GM23338 (cell line): ENCODE results near the gene PIANP. TPM values are rescaled to one million over a fixed set of nuclear protein-coding genes. Genes with fewer than 3 reads are reported as not detected.

Source experiments
- ATAC-seq: fragments of 200-7000 bp; cut with Tn5 transposase; 3 replicates; pipeline ENCODE4 v1.9.1; 2020
- DNase-seq: peaks from one replicate; pipeline ENCODE4 v3.0.0-alpha.2; 2015; ENCODE audit warnings: low spot score
- H2AFZ ChIP-seq: fragments of 200-600 bp; sonication (generic); 2 replicates; pipeline ENCODE4 v1.8.0; 2016; ENCODE audit warnings: antibody characterized with exemption, mild to moderate bottlenecking, moderate library complexity
- H3F3A ChIP-seq: fragments of 200-600 bp; sonication (generic); replicated peaks from 2 replicates; pipeline ENCODE4 v1.8.0; 2017; ENCODE audit warnings: antibody characterized with exemption, mixed run types, low read depth
- H3K27ac ChIP-seq: fragments of 200-600 bp; sonication (generic); 2 replicates; pipeline ENCODE4 v1.6.1; 2016; ENCODE audit warnings: low read depth
- H3K27me3 ChIP-seq: fragments of 200-600 bp; sonication (generic); 2 replicates; pipeline ENCODE4 v1.8.0; 2016; ENCODE audit warnings: mild to moderate bottlenecking, mixed run types, moderate library complexity; ENCODE audit not compliant: insufficient read depth
- H3K36me3 ChIP-seq: fragments of 200-600 bp; sonication (generic); 2 replicates; pipeline ENCODE4 v1.8.0; 2016; ENCODE audit warnings: mild to moderate bottlenecking; ENCODE audit not compliant: insufficient read depth
- H3K4me1 ChIP-seq: fragments of 200-600 bp; sonication (generic); 2 replicates; pipeline ENCODE4 v1.8.0; 2016; ENCODE audit warnings: mild to moderate bottlenecking, moderate library complexity; ENCODE audit not compliant: insufficient read depth
- H3K4me2 ChIP-seq: fragments of 200-600 bp; sonication (generic); 2 replicates; pipeline ENCODE4 v1.7.1; 2017; ENCODE audit warnings: mixed run types
- H3K4me3 ChIP-seq: fragments of 200-600 bp; sonication (generic); 2 replicates; pipeline ENCODE4 v1.6.1; 2016; ENCODE audit warnings: mixed run types
- H3K79me2 ChIP-seq: fragments of 200-600 bp; sonication (generic); replicated peaks from 2 replicates; pipeline ENCODE4 v1.8.0; 2017; ENCODE audit warnings: mild to moderate bottlenecking; ENCODE audit not compliant: insufficient read depth
- H3K9me2 ChIP-seq: fragments of 200-600 bp; sonication (generic); 2 replicates; pipeline ENCODE4 v1.8.0; 2017; ENCODE audit not compliant: insufficient read depth
- H4K20me1 ChIP-seq: fragments of 200-600 bp; sonication (generic); replicated peaks from 2 replicates; pipeline ENCODE4 v1.8.0; 2017; ENCODE audit warnings: mild to moderate bottlenecking; ENCODE audit not compliant: insufficient read depth
- H3K27ac Mint-ChIP-seq: 2 replicates; pipeline ENCODE4 v1.8.0; 2020; ENCODE audit warnings: inconsistent platforms, mild to moderate bottlenecking, moderate library complexity, mixed read lengths
- H3K27me3 Mint-ChIP-seq: 3 replicates; pipeline ENCODE4 v1.8.0; 2022; ENCODE audit warnings: low read depth, mild to moderate bottlenecking, moderate library complexity, mixed read lengths, inconsistent platforms; ENCODE audit not compliant: insufficient read depth, poor library complexity
- H3K36me3 Mint-ChIP-seq: 3 replicates; pipeline ENCODE4 v1.8.0; 2021; ENCODE audit warnings: low read depth, mild to moderate bottlenecking, inconsistent platforms, moderate library complexity, mixed read lengths
- H3K4me1 Mint-ChIP-seq: 3 replicates; pipeline ENCODE4 v1.8.0; 2020; ENCODE audit warnings: mild to moderate bottlenecking, inconsistent platforms, mixed read lengths
- H3K4me3 Mint-ChIP-seq: 3 replicates; pipeline ENCODE4 v1.8.0; 2021; ENCODE audit warnings: moderate library complexity, mild to moderate bottlenecking, inconsistent platforms, mixed read lengths
- H3K9me3 Mint-ChIP-seq: 3 replicates; pipeline ENCODE4 v1.8.0; 2020; ENCODE audit warnings: moderate library complexity, mild to moderate bottlenecking, inconsistent platforms, mixed read lengths
- EZH2phosphoT487 ChIP-seq: fragments of 200-600 bp; sonication (generic); IDR thresholded peaks from one replicate; pipeline ENCODE4 v1.8.1; 2018; ENCODE audit warnings: antibody characterized with exemption; ENCODE audit not compliant: unreplicated experiment
- JUNB ChIP-seq: IDR thresholded peaks from one replicate; pipeline ENCODE4 v1.6.1; 2016; ENCODE audit warnings: antibody characterized with exemption; ENCODE audit not compliant: unreplicated experiment
- NANOG ChIP-seq: IDR thresholded peaks from 2 replicates; pipeline ENCODE4 v1.6.1; 2016; ENCODE audit warnings: antibody characterized with exemption, borderline replicate concordance
- POLR2AphosphoS5 ChIP-seq: IDR thresholded peaks from 2 replicates; pipeline ENCODE4 v1.6.1; 2016; ENCODE audit warnings: antibody characterized with exemption, low read depth
- ZNF331 ChIP-seq: fragments of 250-450 bp; sonication (Bioruptor Pico); IDR thresholded peaks from 2 replicates; pipeline ENCODE4 v1.5.0; 2020; ENCODE audit warnings: low read depth, mild to moderate bottlenecking, moderate library complexity
- polyA plus RNA-seq: library from polyadenylated mRNA; unstranded; fragments of >200 nt; fragmentation: Nextera tagmentation; extraction: Ambion mirVana; gene quantifications from 2 replicates; pipeline ENCODE4 v1.2.1, GENCODE V29; 2016
- total RNA-seq: library from RNA; depleted of rRNA; stranded (reverse); fragments of >200 nt; shearing (Covaris generic); gene quantifications from 2 replicates; pipeline ENCODE4 v1.2.3, GENCODE V29; 2014
- TF ChIP-seq, protein P1 (sequence below), 2 experiments: fragments of 200-600 bp in 1 of 2; sonication (generic) in 1 of 2; conservative IDR thresholded peaks; 2 replicates each; pipeline versions ENCODE4 v1.5.1 to v1.6.1; 2016 to 2017; ENCODE audit warnings: antibody characterized with exemption in 2 of 2, low read depth in 2 of 2, mild to moderate bottlenecking in 2 of 2, moderate library complexity in 1 of 2

Gene PIANP
- total and polyA plus RNA-seq, 2 experiments from 2014 or later, result 2.2 to 6.4 TPM

DNA sequence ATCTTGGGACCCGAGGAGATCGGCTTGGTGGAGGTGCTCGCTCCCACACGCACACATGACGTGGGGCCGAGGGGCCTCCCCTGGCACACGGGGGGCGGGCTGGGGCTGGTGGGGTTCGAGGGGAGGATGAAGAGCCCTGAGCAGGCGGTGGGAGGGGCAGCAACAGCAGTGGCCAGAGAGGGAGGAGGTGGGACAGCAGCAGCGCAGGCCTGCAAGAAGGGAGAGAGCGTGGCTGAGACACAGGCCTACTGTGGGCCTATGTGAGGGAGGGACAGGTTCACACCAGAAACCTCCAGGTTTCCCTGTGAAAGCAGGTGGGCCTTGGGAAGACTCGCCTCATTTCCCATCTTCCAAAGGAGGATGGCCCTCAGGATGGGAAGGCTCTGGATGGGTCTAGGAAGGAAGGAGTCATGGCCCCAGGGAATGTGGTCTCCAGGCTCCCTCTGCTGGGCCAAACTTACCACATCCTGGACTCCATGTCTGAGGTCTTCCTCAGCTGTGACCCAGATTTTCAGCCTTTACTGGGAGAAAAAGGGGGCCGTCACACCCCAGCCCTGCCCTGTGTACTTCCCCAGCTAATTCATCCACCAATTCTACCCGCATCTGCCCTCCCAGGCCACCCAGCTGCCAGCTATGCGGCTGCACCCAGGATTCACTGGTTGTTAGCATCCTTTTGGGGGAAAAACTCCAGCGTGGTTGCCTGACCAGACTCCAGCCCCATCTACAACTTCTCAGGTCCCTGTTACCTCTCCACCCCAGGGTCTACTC, 2.8 kb downstream of the PIANP start:
- peak overlapping the region; percentile 55; the same call in 1 of the 2 replicates for H3K4me2 ChIP-seq

DNA sequence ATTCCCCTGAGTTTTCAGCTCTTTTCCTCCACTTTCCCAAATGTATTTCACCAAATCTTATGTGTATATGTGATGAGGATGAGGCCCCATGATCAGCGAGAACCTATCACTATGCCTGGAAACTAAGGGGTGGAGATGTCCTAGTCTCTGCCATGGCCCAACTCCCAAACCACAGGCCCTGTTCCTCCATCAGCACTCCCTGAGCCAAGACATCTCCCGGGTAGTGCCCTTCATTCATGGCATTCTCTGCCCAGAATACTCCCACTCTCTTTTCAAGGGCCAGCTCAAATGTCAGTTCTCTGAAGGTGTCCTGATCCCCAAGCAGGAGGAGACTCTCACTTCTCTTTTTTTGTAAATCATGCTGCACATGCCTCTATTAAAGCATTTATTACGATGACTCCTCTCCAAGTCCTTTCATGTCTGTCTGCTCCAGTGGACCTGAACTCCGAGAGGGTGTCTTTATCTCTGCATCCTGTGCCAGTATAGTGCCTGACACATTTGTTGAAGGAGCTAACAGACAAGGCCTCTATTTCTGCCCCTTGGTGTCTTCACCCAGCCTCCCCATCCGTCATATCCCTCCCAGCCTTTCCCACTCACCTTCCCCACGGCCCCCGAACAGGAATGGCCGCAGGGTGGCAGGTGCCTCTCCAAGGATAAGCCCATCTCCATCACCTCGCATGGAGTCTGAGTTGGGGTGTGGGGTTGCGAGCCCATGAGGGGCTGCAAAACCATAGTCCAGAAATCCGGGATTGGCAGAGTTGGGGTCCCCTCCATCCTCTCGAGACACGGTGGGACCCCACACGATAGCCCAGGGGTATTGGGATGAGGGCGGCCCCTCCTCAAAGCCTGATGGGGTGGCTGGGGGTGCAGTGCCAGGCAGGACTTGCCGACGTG, 3.7 kb downstream of the PIANP start:
- H3K9me2 ChIP-seq, result no peaks in the 10 kb centered on the region
- Mint-ChIP-seq H3K36me3 (peaks cover 6% of the 10 kb centered on the region; the same call in 2 of the 3 replicates), H3K9me3 (peaks cover 4% of the 10 kb centered on the region; the same call in 1 of the 3 replicates), H3K4me1 (peaks cover 36% of the 10 kb centered on the region), H3K27me3 (peaks cover 23% of the 10 kb centered on the region), H3K4me3 (no peak overlapping the region; the same call in 2 of the 3 replicates), H3K27ac (no peak overlapping the region)
- H3K27ac ChIP-seq, result no peak overlapping the region
- H2AFZ ChIP-seq, result no peak overlapping the region
- peaks cover 15% of the 10 kb centered on the region for H3K4me1 ChIP-seq
- no peaks in the 10 kb centered on the region for H3K36me3 ChIP-seq
- DNase-seq (no peak), ATAC-seq (no peak)
- H3K4me3 ChIP-seq, result no peak overlapping the region
- H3F3A ChIP-seq, result peaks cover 14% of the 10 kb centered on the region; the same call in 1 of the 2 replicates
- H3K27me3 ChIP-seq, result peaks cover 23% of the 10 kb centered on the region
- H3K4me2 ChIP-seq, result no peak overlapping the region
- H4K20me1 ChIP-seq, result no peaks in the 10 kb centered on the region
- H3K79me2 ChIP-seq, result 0 out of 2 replicates have a peak, but pooled peaks cover 3% of the 10 kb centered on the region
- TF ChIP-seq, protein P1, sequence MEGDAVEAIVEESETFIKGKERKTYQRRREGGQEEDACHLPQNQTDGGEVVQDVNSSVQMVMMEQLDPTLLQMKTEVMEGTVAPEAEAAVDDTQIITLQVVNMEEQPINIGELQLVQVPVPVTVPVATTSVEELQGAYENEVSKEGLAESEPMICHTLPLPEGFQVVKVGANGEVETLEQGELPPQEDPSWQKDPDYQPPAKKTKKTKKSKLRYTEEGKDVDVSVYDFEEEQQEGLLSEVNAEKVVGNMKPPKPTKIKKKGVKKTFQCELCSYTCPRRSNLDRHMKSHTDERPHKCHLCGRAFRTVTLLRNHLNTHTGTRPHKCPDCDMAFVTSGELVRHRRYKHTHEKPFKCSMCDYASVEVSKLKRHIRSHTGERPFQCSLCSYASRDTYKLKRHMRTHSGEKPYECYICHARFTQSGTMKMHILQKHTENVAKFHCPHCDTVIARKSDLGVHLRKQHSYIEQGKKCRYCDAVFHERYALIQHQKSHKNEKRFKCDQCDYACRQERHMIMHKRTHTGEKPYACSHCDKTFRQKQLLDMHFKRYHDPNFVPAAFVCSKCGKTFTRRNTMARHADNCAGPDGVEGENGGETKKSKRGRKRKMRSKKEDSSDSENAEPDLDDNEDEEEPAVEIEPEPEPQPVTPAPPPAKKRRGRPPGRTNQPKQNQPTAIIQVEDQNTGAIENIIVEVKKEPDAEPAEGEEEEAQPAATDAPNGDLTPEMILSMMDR (conservative IDR thresholded peaks at IDR 0.05; ENCODE audit: low read depth in 2 of 2), result no peak
- TF ChIP-seq ZNF331 (CRISPR knock-in tag) (no peak), NANOG (no peak), POLR2AphosphoS5 (no peak), EZH2phosphoT487 (no peak)

More for the DNA sequence above, 2.8 kb downstream of the PIANP start:
- TF ChIP-seq, protein P1 (conservative IDR thresholded peaks at IDR 0.05; ENCODE audit: low read depth in 2 of 2), result peak; percentile 59 to 83
- TF ChIP-seq JUNB, result no peak
- ATAC-seq (peak; percentile 60), DNase-seq (peak; percentile 85)
- peaks cover 28% of the 10 kb centered on the region for H3K27me3 ChIP-seq
- peaks cover 30% of the 10 kb centered on the region for H3K4me1 Mint-ChIP-seq
- no peaks in the 10 kb centered on the region for H4K20me1 ChIP-seq
- H3K79me2 ChIP-seq, result 0 out of 2 replicates have a peak, but pooled peaks cover 3% of the 10 kb centered on the region
- no peaks in the 10 kb centered on the region for H3K9me2 ChIP-seq
- H3K4me1 ChIP-seq, result peaks cover 15% of the 10 kb centered on the region
- no peak overlapping the region for H3K27ac Mint-ChIP-seq
- peaks cover 28% of the 10 kb centered on the region for H3K27me3 Mint-ChIP-seq
- no peak overlapping the region; the same call in 1 of the 2 replicates for H3K4me3 ChIP-seq
- peaks cover 4% of the 10 kb centered on the region; the same call in 1 of the 3 replicates for H3K9me3 Mint-ChIP-seq
- H3K36me3 ChIP-seq, result no peaks in the 10 kb centered on the region
- H3K36me3 Mint-ChIP-seq, result peaks cover 6% of the 10 kb centered on the region; the same call in 2 of the 3 replicates
- H3K27ac ChIP-seq, result 0 out of 2 replicates have a peak overlapping the region, but pooled peaks have one; percentile 59
- peaks cover 16% of the 10 kb centered on the region; the same call in 1 of the 2 replicates for H3F3A ChIP-seq
- H3K4me3 Mint-ChIP-seq, result peak overlapping the region; percentile 16; the same call in 1 of the 3 replicates
- no peak overlapping the region for H2AFZ ChIP-seq
